Measurements from ENCODE around the gene OR5H6. TPM values are rescaled to one million over a fixed set of nuclear protein-coding genes. Genes with fewer than 3 reads are reported as not detected.

The OR5H6 gene
- total RNA-seq = not detected in 2 replicates
- long read RNA-seq = 0 reads

DNA sequence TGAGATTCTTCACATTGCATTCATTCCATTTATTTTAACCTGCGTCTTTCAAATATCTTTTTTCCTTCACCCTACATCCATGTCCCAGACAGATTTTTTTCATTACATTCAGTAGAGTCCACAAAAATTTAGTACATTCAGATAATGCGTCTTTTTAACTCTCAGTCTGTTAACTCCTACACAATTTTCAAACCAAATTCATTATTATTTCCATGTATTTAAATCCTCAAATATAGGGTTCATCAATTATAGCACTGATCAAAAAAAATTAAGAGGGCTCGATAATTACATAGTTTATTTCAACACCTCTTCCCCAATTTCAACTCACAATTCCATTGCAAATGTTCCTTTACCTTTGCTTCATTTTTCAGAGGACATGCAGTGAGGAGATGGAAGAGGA is at the start of gene OR5H6:
Gene OR5H6 (plus strand): TSS at position 301 of the 400 bp plus-strand sequence. CDS start 89 bp downstream, at position 390.
- TF ChIP-seq CTCF (IDR thresholded peaks at IDR 0.05; ENCODE audit: unreplicated experiment) = no peak
- Mint-ChIP-seq H3K9me3 (ENCODE audit: low read depth) (no peaks in the 10 kb centered on the region), H3K36me3 (ENCODE audit: insufficient read depth) (no peaks in the 10 kb centered on the region), H3K27ac (no peak within 1 kb of the TSS), H3K4me1 (ENCODE audit: low read depth) (no peaks in the 10 kb centered on the region), H3K27me3 (no peaks in the 10 kb centered on the region), H3K4me3 (ENCODE audit: low read depth) (no peak within 1 kb of the TSS)
- DNase-seq (ENCODE audit: low spot score, unreplicated experiment) = no peak

- Mint-ChIP-seq H3K27ac (no peak overlapping the region), H3K4me3 (ENCODE audit: low read depth) (no peak overlapping the region), H3K27me3 (peaks cover 3% of the 10 kb centered on the region), H3K9me3 (ENCODE audit: low read depth) (no peaks in the 10 kb centered on the region), H3K4me1 (ENCODE audit: low read depth) (peaks cover 1% of the 10 kb centered on the region), H3K36me3 (ENCODE audit: insufficient read depth) (no peaks in the 10 kb centered on the region)
- TF ChIP-seq CTCF (IDR thresholded peaks at IDR 0.05; ENCODE audit: unreplicated experiment) = no peak
- no peak for DNase-seq (ENCODE audit: low spot score, unreplicated experiment)
Measured at GRCh38 chr3:98215051-98215450, 49.0 kb upstream of the OR5H6 start.

- no peaks in the 10 kb centered on the region for H3K9me3 Mint-ChIP-seq (ENCODE audit: low read depth)
- no peaks in the 10 kb centered on the region for H3K27me3 Mint-ChIP-seq
- H3K27ac Mint-ChIP-seq = no peak overlapping the region
- H3K4me3 Mint-ChIP-seq (ENCODE audit: low read depth) = no peak overlapping the region
- TF ChIP-seq CTCF (IDR thresholded peaks at IDR 0.05; ENCODE audit: unreplicated experiment) = no peak
- no peak for DNase-seq (ENCODE audit: low spot score, unreplicated experiment)
- no peaks in the 10 kb centered on the region for H3K36me3 Mint-ChIP-seq (ENCODE audit: insufficient read depth)
- H3K4me1 Mint-ChIP-seq (ENCODE audit: low read depth) = peaks cover 3% of the 10 kb centered on the region
Measured at GRCh38 chr3:98223907-98224672, 40.0 kb upstream of the OR5H6 start.

GRCh38 chr3:98232489-98232888 is 31.6 kb upstream of the OR5H6 start:
- Mint-ChIP-seq H3K27me3 (no peaks in the 10 kb centered on the region), H3K36me3 (ENCODE audit: insufficient read depth) (no peaks in the 10 kb centered on the region), H3K9me3 (ENCODE audit: low read depth) (no peaks in the 10 kb centered on the region), H3K4me3 (ENCODE audit: low read depth) (no peak overlapping the region), H3K4me1 (ENCODE audit: low read depth) (no peaks in the 10 kb centered on the region), H3K27ac (no peak overlapping the region)
- no peak for DNase-seq (ENCODE audit: low spot score, unreplicated experiment)
- TF ChIP-seq CTCF (IDR thresholded peaks at IDR 0.05; ENCODE audit: unreplicated experiment) = no peak

DNA sequence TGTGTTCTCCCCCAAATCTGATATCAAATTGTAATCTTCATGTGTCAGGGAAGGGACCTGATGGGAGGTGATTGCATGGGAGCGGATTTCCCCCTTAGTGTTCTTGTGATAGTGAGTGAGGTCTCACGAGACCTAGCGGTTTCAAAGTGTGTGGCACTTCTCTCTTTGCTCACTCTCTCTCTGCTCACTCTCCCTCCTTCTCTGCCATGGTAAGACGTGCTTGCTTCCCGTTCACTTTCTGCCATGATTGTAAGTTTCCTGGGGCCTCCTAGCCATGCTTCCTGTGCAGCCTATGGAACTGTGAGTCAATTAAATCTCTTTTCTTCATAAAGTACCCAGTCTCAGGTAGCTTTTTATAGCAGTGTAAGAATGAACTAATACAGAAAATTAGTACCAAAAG is 30.6 kb upstream of the OR5H6 start:
- TF ChIP-seq CTCF (IDR thresholded peaks at IDR 0.05; ENCODE audit: unreplicated experiment) = no peak
- Mint-ChIP-seq H3K27me3 (no peaks in the 10 kb centered on the region), H3K36me3 (ENCODE audit: insufficient read depth) (no peaks in the 10 kb centered on the region), H3K9me3 (ENCODE audit: low read depth) (no peaks in the 10 kb centered on the region), H3K27ac (no peak overlapping the region), H3K4me3 (ENCODE audit: low read depth) (no peak overlapping the region), H3K4me1 (ENCODE audit: low read depth) (no peaks in the 10 kb centered on the region)
- DNase-seq (ENCODE audit: low spot score, unreplicated experiment) = no peak

Measured in progenitor cell of endocrine pancreas (in vitro differentiated cells).